ENCODE data around the gene PRRT1. TPM values are rescaled to one million over a fixed set of nuclear protein-coding genes. Genes with fewer than 3 reads are reported as not detected.

Gene PRRT1
- polyA plus RNA-seq, 2 of the 4 experiments (the other 2 are of a cell fraction) = 0.19 to 0.63 TPM

DNA sequence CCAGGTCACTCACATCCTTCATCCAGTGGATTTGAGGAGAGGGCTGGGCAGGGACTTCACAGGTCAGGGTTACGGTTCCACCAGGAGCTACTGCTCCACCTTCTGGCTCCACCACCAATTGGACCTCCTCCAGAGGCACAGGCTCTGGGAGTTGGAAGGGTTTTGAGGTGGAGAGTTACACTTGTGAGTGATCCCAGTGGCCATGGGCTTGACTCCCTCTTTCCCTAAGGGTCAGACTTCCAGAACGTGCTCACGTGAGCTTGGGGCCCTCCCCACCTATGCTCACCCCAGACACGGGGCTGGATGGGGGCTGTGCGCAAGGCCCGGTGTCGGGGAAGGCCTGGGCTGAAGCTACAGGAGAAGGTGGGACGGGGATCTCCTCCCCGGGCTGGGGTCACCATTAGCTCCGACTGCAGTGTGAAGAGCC lies 30.8 kb upstream of the PRRT1 start:
- DNase-seq (ENCODE audit: low read depth in 1 of 2, low spot score in 1 of 2) (no peak), FAIRE-seq (no peak), ATAC-seq (no peak)
- 80% methylated on average over 1 of the region's 10 CpGs for WGBS (ENCODE audit: missing lambda C conversion rate)
- H3K27ac ChIP-seq = no peak overlapping the region
- H3K4me2 ChIP-seq = no peak overlapping the region
- peaks cover 25% of the 10 kb centered on the region for H3K4me1 ChIP-seq
- no peaks in the 10 kb centered on the region for H3K9me3 ChIP-seq
- H3K4me3 ChIP-seq = no peak overlapping the region
- TF ChIP-seq POLR2AphosphoS2 (conservative IDR thresholded peaks at IDR 0.05; ENCODE audit: low read length) (no peak), EHMT2 (IDR thresholded peaks at IDR 0.05; ENCODE audit: low read depth) (no peak), HDAC2 (IDR thresholded peaks at IDR 0.05) (no peak), NPAS2 (CRISPR knock-in tag; IDR thresholded peaks at IDR 0.05; ENCODE audit: borderline replicate concordance) (no peak), MAZ (IDR thresholded peaks at IDR 0.05; ENCODE audit: borderline replicate concordance, low read depth, low read length) (no peak), ZFP36 (IDR thresholded peaks at IDR 0.05; ENCODE audit: borderline replicate concordance, partially characterized antibody) (no peak), HOXB13 (CRISPR knock-in tag; IDR thresholded peaks at IDR 0.05; ENCODE audit: low read depth) (no peak), FOXS1 (CRISPR knock-in tag; IDR thresholded peaks at IDR 0.05) (no peak), KDM1A (IDR thresholded peaks at IDR 0.05; ENCODE audit: low read depth) (no peak), JUNB (IDR thresholded peaks at IDR 0.05) (no peak), TP53 (CRISPR knock-in tag; IDR thresholded peaks at IDR 0.05) (no peak), EHF (CRISPR knock-in tag; IDR thresholded peaks at IDR 0.05) (no peak), NFE2L2 (conservative IDR thresholded peaks at IDR 0.05; ENCODE audit: low read length) (no peak)
- TF ChIP-seq, protein P1, sequence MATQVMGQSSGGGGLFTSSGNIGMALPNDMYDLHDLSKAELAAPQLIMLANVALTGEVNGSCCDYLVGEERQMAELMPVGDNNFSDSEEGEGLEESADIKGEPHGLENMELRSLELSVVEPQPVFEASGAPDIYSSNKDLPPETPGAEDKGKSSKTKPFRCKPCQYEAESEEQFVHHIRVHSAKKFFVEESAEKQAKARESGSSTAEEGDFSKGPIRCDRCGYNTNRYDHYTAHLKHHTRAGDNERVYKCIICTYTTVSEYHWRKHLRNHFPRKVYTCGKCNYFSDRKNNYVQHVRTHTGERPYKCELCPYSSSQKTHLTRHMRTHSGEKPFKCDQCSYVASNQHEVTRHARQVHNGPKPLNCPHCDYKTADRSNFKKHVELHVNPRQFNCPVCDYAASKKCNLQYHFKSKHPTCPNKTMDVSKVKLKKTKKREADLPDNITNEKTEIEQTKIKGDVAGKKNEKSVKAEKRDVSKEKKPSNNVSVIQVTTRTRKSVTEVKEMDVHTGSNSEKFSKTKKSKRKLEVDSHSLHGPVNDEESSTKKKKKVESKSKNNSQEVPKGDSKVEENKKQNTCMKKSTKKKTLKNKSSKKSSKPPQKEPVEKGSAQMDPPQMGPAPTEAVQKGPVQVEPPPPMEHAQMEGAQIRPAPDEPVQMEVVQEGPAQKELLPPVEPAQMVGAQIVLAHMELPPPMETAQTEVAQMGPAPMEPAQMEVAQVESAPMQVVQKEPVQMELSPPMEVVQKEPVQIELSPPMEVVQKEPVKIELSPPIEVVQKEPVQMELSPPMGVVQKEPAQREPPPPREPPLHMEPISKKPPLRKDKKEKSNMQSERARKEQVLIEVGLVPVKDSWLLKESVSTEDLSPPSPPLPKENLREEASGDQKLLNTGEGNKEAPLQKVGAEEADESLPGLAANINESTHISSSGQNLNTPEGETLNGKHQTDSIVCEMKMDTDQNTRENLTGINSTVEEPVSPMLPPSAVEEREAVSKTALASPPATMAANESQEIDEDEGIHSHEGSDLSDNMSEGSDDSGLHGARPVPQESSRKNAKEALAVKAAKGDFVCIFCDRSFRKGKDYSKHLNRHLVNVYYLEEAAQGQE (IDR thresholded peaks at IDR 0.05) = no peak
- TF ChIP-seq, protein P2, sequence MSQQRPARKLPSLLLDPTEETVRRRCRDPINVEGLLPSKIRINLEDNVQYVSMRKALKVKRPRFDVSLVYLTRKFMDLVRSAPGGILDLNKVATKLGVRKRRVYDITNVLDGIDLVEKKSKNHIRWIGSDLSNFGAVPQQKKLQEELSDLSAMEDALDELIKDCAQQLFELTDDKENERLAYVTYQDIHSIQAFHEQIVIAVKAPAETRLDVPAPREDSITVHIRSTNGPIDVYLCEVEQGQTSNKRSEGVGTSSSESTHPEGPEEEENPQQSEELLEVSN (IDR thresholded peaks at IDR 0.05; ENCODE audit: borderline replicate concordance, low read depth) = no peak
- TF ChIP-seq, protein P3, sequence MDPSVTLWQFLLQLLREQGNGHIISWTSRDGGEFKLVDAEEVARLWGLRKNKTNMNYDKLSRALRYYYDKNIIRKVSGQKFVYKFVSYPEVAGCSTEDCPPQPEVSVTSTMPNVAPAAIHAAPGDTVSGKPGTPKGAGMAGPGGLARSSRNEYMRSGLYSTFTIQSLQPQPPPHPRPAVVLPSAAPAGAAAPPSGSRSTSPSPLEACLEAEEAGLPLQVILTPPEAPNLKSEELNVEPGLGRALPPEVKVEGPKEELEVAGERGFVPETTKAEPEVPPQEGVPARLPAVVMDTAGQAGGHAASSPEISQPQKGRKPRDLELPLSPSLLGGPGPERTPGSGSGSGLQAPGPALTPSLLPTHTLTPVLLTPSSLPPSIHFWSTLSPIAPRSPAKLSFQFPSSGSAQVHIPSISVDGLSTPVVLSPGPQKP (IDR thresholded peaks at IDR 0.05; ENCODE audit: low read depth, low read length) = no peak
- TF ChIP-seq, protein P4, sequence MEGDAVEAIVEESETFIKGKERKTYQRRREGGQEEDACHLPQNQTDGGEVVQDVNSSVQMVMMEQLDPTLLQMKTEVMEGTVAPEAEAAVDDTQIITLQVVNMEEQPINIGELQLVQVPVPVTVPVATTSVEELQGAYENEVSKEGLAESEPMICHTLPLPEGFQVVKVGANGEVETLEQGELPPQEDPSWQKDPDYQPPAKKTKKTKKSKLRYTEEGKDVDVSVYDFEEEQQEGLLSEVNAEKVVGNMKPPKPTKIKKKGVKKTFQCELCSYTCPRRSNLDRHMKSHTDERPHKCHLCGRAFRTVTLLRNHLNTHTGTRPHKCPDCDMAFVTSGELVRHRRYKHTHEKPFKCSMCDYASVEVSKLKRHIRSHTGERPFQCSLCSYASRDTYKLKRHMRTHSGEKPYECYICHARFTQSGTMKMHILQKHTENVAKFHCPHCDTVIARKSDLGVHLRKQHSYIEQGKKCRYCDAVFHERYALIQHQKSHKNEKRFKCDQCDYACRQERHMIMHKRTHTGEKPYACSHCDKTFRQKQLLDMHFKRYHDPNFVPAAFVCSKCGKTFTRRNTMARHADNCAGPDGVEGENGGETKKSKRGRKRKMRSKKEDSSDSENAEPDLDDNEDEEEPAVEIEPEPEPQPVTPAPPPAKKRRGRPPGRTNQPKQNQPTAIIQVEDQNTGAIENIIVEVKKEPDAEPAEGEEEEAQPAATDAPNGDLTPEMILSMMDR (IDR thresholded peaks at IDR 0.05) = no peak
- POLR2A ChIA-PET = interaction anchor here (1.3 kb wide), 1 partner anchor 13 kb away, joined by 3 read pairs; no protein-coding TSS in a partner anchor
- CTCF ChIA-PET = interaction anchor here (0.6 to 1.7 kb wide), 4 partner anchors 12 to 64 kb away, joined by 4 to 6 read pairs (median 5); no protein-coding TSS in a partner anchor

DNA sequence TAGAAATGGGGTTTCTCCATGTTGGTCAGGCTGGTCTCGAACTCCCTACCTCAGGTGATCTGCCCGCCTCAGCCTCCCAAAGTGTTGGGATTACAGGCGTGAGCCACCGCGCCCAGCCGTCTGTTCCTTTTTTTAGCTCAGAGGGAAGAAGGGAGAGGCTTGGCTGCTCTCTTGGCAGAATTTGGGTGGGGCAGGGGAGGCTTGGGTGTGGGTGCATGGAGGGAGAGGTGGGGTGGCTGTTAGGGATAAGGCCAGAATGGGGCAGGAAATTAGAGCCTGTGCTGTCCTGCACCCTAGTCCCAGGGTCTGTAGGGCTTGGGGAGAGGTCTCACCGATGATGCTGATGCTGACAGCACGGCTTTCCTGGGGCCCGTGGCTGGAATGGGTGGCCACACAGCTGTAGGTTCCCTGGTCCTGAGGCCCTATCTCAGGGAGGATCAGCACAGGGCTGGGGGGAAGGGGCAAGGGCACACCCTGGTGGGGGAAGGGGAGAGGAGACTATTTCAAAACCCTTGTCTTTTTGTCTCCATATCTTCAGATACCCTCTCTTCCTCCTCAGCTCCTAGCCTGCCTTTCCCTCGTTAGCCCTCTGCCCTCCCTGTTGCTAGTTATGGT lies 30.3 kb upstream of the PRRT1 start:
- 92% methylated on average over 8 of the region's 10 CpGs for WGBS (ENCODE audit: missing lambda C conversion rate)
- H3K4me1 ChIP-seq = peaks cover 25% of the 10 kb centered on the region
- no peak overlapping the region for H3K27ac ChIP-seq
- FAIRE-seq (no peak), DNase-seq (ENCODE audit: low read depth in 1 of 2, low spot score in 1 of 2) (no peak), ATAC-seq (no peak)
- H3K4me3 ChIP-seq = no peak overlapping the region
- POLR2A ChIA-PET = interaction anchor here (1.3 kb wide), 1 partner anchor 14 kb away, joined by 3 read pairs; no protein-coding TSS in a partner anchor
- H3K9me3 ChIP-seq = no peaks in the 10 kb centered on the region
- TF ChIP-seq MAFK (IDR thresholded peaks at IDR 0.05; ENCODE audit: partially characterized antibody) = no peak
- TF ChIP-seq ZSCAN20 (CRISPR knock-in tag; IDR thresholded peaks at IDR 0.05) = no peak
- TF ChIP-seq SREBF2 (IDR thresholded peaks at IDR 0.05) = no peak
- no peak for TF ChIP-seq RFX5 (IDR thresholded peaks at IDR 0.05)
- TF ChIP-seq, protein P5, sequence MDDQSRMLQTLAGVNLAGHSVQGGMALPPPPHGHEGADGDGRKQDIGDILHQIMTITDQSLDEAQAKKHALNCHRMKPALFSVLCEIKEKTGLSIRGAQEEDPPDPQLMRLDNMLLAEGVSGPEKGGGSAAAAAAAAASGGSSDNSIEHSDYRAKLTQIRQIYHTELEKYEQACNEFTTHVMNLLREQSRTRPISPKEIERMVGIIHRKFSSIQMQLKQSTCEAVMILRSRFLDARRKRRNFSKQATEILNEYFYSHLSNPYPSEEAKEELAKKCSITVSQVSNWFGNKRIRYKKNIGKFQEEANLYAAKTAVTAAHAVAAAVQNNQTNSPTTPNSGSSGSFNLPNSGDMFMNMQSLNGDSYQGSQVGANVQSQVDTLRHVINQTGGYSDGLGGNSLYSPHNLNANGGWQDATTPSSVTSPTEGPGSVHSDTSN (IDR thresholded peaks at IDR 0.05) = no peak
- H3K4me2 ChIP-seq = no peak overlapping the region
- CTCF ChIA-PET = interaction anchor here (0.9 to 1.7 kb wide), 4 partner anchors 12 to 134 kb away, joined by 3 to 6 read pairs (median 5); no protein-coding TSS in a partner anchor
